ENCODE results near the gene PPIB. TPM values are rescaled to one million over a fixed set of nuclear protein-coding genes. Genes with fewer than 3 reads are reported as not detected.

Gene PPIB
- total and polyA plus RNA-seq, 2 experiments from 2014 or later = 1,188 to 1,748 TPM

DNA sequence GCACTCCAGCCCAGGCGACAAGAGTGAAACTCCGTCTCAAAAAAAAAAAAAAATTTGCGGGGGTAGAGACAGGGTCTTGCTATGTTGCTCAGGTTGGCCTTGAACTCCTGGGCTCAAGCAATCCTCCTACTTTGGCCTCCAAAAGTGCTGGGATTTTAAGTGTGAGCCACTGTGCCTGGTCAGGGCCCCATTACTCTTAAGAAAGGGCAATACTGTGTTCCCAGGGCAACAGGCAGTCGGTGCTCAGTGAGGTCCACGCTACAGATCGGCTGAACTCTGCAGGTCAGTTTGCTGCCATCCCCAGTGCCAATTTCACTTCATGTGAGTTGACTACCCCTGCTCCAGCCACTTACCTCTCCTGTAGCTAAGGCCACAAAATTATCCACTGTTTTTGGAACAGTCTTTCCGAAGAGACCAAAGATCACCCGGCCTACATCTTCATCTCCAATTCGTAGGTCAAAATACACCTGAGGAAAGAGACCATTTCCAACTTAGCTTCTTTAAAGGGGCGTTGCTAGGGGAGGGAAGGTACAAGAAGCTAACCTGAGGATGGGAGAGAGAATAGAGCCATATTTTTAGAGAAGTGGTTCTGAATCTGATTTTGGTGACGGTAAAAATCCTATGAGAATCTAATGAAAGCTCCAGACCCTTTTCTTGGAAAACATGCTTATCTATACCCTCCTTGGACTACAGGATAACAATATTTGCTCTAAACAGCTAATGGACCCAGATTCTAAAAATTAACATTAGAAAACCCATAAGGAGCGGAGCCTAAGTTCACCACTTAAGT, 939 bp downstream of the PPIB start:
- H4K20me1 ChIP-seq (ENCODE audit: insufficient read depth) = 0 out of 2 replicates have a peak, but pooled peaks cover 11% of the 10 kb centered on the region
- peaks cover 44% of the 10 kb centered on the region for H3K79me2 ChIP-seq (ENCODE audit: insufficient read depth)
- no peak for TF ChIP-seq EZH2 (IDR thresholded peaks at IDR 0.05; ENCODE audit: insufficient read depth, poor library complexity, severe bottlenecking)
- no peak for TF ChIP-seq EZH2phosphoT487 (IDR thresholded peaks at IDR 0.05; ENCODE audit: insufficient read depth, low read depth)
- peaks cover 40% of the 10 kb centered on the region for H3K36me3 ChIP-seq (ENCODE audit: low read depth)
- no peaks in the 10 kb centered on the region for H3K9me3 ChIP-seq (ENCODE audit: low read depth)
- DNase-seq = no peak
- H3K9ac ChIP-seq = peak overlapping the region; percentile 91
- H3K4me1 ChIP-seq (ENCODE audit: insufficient read depth) = peaks cover 26% of the 10 kb centered on the region
- no peaks in the 10 kb centered on the region for H3K27me3 ChIP-seq (replicated peaks; ENCODE audit: insufficient read depth)
- H3K4me3 ChIP-seq = peak overlapping the region; percentile 81
- H3K27ac ChIP-seq = peak overlapping the region; percentile 90
- WGBS, 2 experiments (ENCODE audit: low coverage in 1 of 2, low lambda C conversion rate in 2 of 2, missing lambda C conversion rate in 2 of 2) = 24 to 30% methylated on average over 12 of the region's 12 CpGs
- H3F3A ChIP-seq (ENCODE audit: insufficient read depth) = peaks cover 82% of the 10 kb centered on the region
- in situ Hi-C loops (cut with MboI) = no loop called here
- H3K4me2 ChIP-seq (ENCODE audit: unreplicated experiment) = peak overlapping the region; percentile 97
- H3K9me2 ChIP-seq (ENCODE audit: insufficient read depth) = no peaks in the 10 kb centered on the region
- H2AFZ ChIP-seq = 0 out of 2 replicates have a peak overlapping the region, but pooled peaks have one; percentile 37

DNA sequence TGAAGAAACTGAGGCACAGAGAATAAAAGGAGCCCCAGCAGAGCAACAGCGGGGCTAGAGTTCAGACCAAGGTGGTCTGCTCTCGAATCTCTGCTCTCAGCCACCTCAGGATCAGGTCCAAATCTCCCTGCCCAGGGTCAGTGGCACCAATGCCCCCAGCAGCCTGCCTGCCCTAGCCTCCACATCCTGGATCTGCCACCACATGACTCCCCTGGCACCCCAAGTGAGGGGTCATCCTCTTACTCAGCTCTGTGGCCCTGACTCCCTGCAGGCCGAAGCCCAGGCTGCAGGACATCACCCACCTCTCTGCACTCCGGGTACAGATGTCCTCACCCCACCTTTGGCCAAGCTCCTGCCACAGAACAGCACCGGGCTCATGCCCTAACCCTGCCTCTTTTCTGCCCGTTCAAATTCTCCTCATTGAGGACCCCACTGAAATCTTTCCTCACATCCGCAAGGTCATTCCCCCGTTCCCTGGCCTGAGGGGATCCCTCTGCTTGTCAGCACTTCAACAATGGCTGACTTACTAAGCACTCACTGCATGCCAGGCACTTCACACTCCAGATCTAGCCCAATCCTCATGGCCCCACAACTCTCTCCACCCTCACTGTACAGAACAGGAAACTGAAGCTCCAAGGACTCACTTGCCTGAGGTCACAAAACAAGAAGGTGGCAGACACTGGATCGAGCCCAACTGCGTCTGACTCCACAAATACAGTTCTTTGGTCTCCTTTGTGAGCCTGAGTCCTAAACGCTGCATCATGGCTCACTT, 4.3 kb downstream of the PPIB start:
- no peak for DNase-seq
- H3K4me2 ChIP-seq (ENCODE audit: unreplicated experiment) = no peak overlapping the region
- no peak overlapping the region for H2AFZ ChIP-seq
- in situ Hi-C loops (cut with MboI) = no loop called here
- H3K79me2 ChIP-seq (ENCODE audit: insufficient read depth) = peaks cover 44% of the 10 kb centered on the region
- TF ChIP-seq EZH2 (IDR thresholded peaks at IDR 0.05; ENCODE audit: insufficient read depth, poor library complexity, severe bottlenecking) (no peak), EZH2phosphoT487 (IDR thresholded peaks at IDR 0.05; ENCODE audit: insufficient read depth, low read depth) (no peak)
- peaks cover 19% of the 10 kb centered on the region for H3K4me1 ChIP-seq (ENCODE audit: insufficient read depth)
- H3K27ac ChIP-seq = peak overlapping the region; percentile 26
- H4K20me1 ChIP-seq (ENCODE audit: insufficient read depth) = 0 out of 2 replicates have a peak, but pooled peaks cover 11% of the 10 kb centered on the region
- peaks cover 55% of the 10 kb centered on the region for H3K36me3 ChIP-seq (ENCODE audit: low read depth)
- H3K9me3 ChIP-seq (ENCODE audit: low read depth) = no peaks in the 10 kb centered on the region
- H3K9me2 ChIP-seq (ENCODE audit: insufficient read depth) = no peaks in the 10 kb centered on the region
- peak overlapping the region; percentile 91 for H3K9ac ChIP-seq
- WGBS, 2 experiments (ENCODE audit: low coverage in 1 of 2, low lambda C conversion rate in 2 of 2, missing lambda C conversion rate in 2 of 2) = 85 to 86% methylated on average over 11 of the region's 11 CpGs
- H3K27me3 ChIP-seq (replicated peaks; ENCODE audit: insufficient read depth) = no peaks in the 10 kb centered on the region
- peaks cover 79% of the 10 kb centered on the region for H3F3A ChIP-seq (ENCODE audit: insufficient read depth)
- H3K4me3 ChIP-seq = no peak overlapping the region

DNA sequence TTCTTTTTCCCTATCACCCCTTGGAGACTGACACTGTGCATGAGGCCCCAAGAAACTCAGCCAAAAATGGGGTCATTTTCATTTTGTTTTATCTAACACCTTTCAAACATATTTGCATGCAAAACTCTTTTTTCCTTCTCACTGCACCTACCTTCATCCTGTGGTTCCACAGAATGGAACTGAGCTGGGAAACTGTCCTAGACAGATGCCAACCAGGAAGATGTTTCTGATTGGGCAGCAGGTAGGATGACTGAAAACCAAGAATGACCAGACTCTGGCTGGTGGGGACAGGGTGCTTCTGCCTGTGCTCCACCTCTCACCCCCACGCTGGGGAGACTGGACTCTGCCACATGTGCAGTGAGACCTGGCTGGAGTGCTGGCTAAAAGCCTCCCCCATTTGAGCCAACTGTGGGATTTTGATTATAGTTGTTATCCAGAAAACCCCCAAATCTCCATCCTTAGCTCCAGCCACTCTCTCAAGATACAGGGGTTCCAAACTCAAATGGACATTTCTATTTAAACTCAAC, 5.2 kb downstream of the PPIB start:
- Histone ChIP-seq H3K79me2 (ENCODE audit: insufficient read depth) (peaks cover 44% of the 10 kb centered on the region), H3K9me2 (ENCODE audit: insufficient read depth) (no peaks in the 10 kb centered on the region), H3K4me2 (ENCODE audit: unreplicated experiment) (no peak overlapping the region), H3K27me3 (replicated peaks; ENCODE audit: insufficient read depth) (peaks cover 3% of the 10 kb centered on the region; the same call in 1 of the 2 replicates), H3K9me3 (ENCODE audit: low read depth) (no peaks in the 10 kb centered on the region), H3K4me3 (no peak overlapping the region), H3K27ac (peak overlapping the region; percentile 26; the same call in 1 of the 2 replicates), H3F3A (ENCODE audit: insufficient read depth) (peaks cover 79% of the 10 kb centered on the region), H4K20me1 (ENCODE audit: insufficient read depth) (0 out of 2 replicates have a peak, but pooled peaks cover 11% of the 10 kb centered on the region), H3K9ac (no peak overlapping the region), H3K36me3 (ENCODE audit: low read depth) (peaks cover 55% of the 10 kb centered on the region), H3K4me1 (ENCODE audit: insufficient read depth) (peaks cover 19% of the 10 kb centered on the region), H2AFZ (no peak overlapping the region)
- TF ChIP-seq EZH2phosphoT487 (IDR thresholded peaks at IDR 0.05; ENCODE audit: insufficient read depth, low read depth) (no peak), EZH2 (IDR thresholded peaks at IDR 0.05; ENCODE audit: insufficient read depth, poor library complexity, severe bottlenecking) (no peak)
- in situ Hi-C loops (cut with MboI) = no loop called here
- 96 to 100% methylated on average over 1 of the region's 1 CpG for WGBS, 2 experiments (ENCODE audit: low coverage in 1 of 2, low lambda C conversion rate in 2 of 2, missing lambda C conversion rate in 2 of 2)
- no peak for DNase-seq

DNA sequence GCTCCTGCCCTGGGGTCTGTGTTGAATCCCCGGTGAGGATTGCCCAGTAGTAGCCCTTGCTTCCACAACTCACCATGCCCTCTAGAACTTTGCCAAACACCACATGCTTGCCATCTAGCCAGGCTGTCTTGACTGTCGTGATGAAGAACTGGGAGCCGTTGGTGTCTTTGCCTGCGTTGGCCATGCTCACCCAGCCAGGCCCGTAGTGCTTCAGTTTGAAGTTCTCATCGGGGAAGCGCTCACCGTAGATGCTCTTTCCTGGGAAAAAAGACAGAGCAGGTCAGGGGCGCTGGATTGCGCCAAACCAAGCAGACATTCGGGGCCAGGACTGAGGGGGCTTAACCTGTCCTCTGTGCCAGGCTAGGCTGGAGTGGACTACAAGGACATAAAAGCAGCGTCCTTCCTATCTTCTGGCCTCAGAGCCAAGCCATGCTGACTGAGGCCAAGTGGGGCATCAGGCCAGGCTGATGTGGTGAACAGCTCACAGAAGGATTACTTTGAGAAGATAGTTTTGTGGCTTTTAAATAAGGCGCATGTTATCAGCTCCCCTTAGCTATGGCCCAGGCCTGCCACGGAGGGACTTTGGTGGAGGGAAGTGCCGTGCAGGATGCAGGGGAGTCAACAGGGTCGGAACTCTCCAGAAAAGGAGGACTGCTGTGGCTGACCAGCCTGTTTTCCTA, 6.0 kb downstream of the PPIB start:
- in situ Hi-C loops (cut with MboI) = no loop called here
- Histone ChIP-seq H3K27ac (no peak overlapping the region), H3K9me2 (ENCODE audit: insufficient read depth) (no peaks in the 10 kb centered on the region), H3K79me2 (ENCODE audit: insufficient read depth) (peaks cover 37% of the 10 kb centered on the region), H2AFZ (no peak overlapping the region), H3K4me2 (ENCODE audit: unreplicated experiment) (no peak overlapping the region), H4K20me1 (ENCODE audit: insufficient read depth) (0 out of 2 replicates have a peak, but pooled peaks cover 11% of the 10 kb centered on the region), H3K27me3 (replicated peaks; ENCODE audit: insufficient read depth) (peaks cover 10% of the 10 kb centered on the region; the same call in 1 of the 2 replicates), H3F3A (ENCODE audit: insufficient read depth) (peaks cover 74% of the 10 kb centered on the region), H3K9me3 (ENCODE audit: low read depth) (no peaks in the 10 kb centered on the region), H3K9ac (no peak overlapping the region), H3K4me1 (ENCODE audit: insufficient read depth) (peaks cover 19% of the 10 kb centered on the region), H3K4me3 (no peak overlapping the region), H3K36me3 (ENCODE audit: low read depth) (peaks cover 55% of the 10 kb centered on the region)
- no peak for TF ChIP-seq EZH2 (IDR thresholded peaks at IDR 0.05; ENCODE audit: insufficient read depth, poor library complexity, severe bottlenecking)
- no peak for TF ChIP-seq EZH2phosphoT487 (IDR thresholded peaks at IDR 0.05; ENCODE audit: insufficient read depth, low read depth)
- DNase-seq = no peak
- 87 to 89% methylated on average over 16 of the region's 16 CpGs for WGBS, 2 experiments (ENCODE audit: low coverage in 1 of 2, low lambda C conversion rate in 2 of 2, missing lambda C conversion rate in 2 of 2)
